Left lung (tissue), 10 donors: ENCODE data around the gene VWC2L. TPM values are rescaled to one million over a fixed set of nuclear protein-coding genes. Genes with fewer than 3 reads are reported as not detected.

Experiments used
- ATAC-seq: fragments of 200-7000 bp; cut with Tn5 transposase; one replicate; pipeline ENCODE4 v1.9.1; 2020; ENCODE audit warnings: moderate library complexity
- DNase-seq, 4 donors: peaks; one replicate each; pipeline ENCODE4 v3.0.0-alpha.2; 2013 to 2020
- H3K27ac ChIP-seq, 2 donors: fragments of 200-600 bp; sonication (generic) in 1 of 2; one replicate each; pipeline versions ENCODE4 v1.5.0 to v1.8.0; 2020 to 2021
- H3K27me3 ChIP-seq, 2 donors: fragments of 200-600 bp; sonication (generic) in 1 of 2; one replicate each; pipeline versions ENCODE4 v1.5.0 to v1.8.0; 2020 to 2021
- H3K36me3 ChIP-seq, 2 donors: fragments of 200-600 bp; sonication (generic) in 1 of 2; one replicate each; pipeline versions ENCODE4 v1.5.0 to v1.8.0; 2020 to 2021
- H3K4me1 ChIP-seq, 2 donors: fragments of 200-600 bp; one replicate each; pipeline ENCODE4 v1.8.0; 2021
- H3K4me3 ChIP-seq, 2 donors: fragments of 200-600 bp; sonication (generic) in 1 of 2; one replicate each; pipeline versions ENCODE4 v1.5.0 to v1.8.0; 2020 to 2021; ENCODE audit warnings: mild to moderate bottlenecking in 1 of 2
- H3K9me3 ChIP-seq, 2 donors: fragments of 200-600 bp; sonication (generic) in 1 of 2; one replicate each; pipeline versions ENCODE4 v1.5.0 to v1.8.0; 2020 to 2021
- intact Hi-C, 2 donors: fragments of 100-400 bp; cut with DNase I; formaldehyde crosslinking; loops; one replicate each; pipeline versions ENCODE4 v1.11.2 to v1.14.2; 2022
- polyA plus RNA-seq, 6 donors: library from polyadenylated mRNA; unstranded; fragments of 120-200 nt; gene quantifications; one replicate each; pipeline ENCODE4 v1.2.1, GENCODE V29; 2013; ENCODE audit not compliant: insufficient read length in 6 of 6
- total RNA-seq, 2 donors: library from RNA; stranded (reverse); fragmentation: NEBNext Ultra II Directional; extraction: Animal tissue kit (Norgen Biotek cat#: 25700); gene quantifications; one replicate each; pipeline ENCODE4 v1.2.1, GENCODE V29; 2021
- TF ChIP-seq, protein P1 (sequence below), 2 donors: fragments of 200-600 bp; sonication (generic) in 1 of 2; IDR thresholded peaks; one replicate each; pipeline versions ENCODE4 v1.5.0 to v1.8.0; 2021; ENCODE audit warnings: antibody characterized with exemption in 2 of 2
- donor health status: DM: no; HTN: yes; CAD: no.
- donor health status: DM: no; HTN: no; CAD: no.

VWC2L gene
- total and polyA plus RNA-seq, 8 donors, result 0.06 TPM; not detected in 6

DNA sequence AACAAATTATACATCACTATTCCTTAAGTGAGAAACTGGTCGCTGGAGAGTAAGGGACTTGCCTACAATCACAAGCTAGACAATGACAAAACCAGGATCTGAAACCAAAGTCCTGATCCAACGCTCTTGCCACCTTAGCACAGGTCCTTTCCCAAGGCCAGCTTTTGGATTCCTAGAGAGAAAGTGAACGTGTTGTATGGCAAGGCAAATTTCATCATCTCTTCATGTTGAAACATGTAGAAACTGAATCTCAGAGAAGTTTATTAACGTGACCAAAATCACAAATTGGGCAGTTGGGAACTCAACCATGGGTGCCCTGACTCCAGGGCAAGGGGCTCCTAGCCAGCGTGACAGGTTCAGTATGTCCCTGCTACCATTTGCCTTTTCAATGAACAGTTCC lies 118.2 kb downstream of the VWC2L start:
- DNase-seq, result no peak
- intact Hi-C loops, result no loop called here
- ATAC-seq, result no peak

GRCh38 chr2:214529514-214529913 lies 118.7 kb downstream of the VWC2L start:
- ATAC-seq, result no peak
- H3K9me3 ChIP-seq, result no peaks in the 10 kb centered on the region
- no peak overlapping the region for H3K27ac ChIP-seq
- H3K4me1 ChIP-seq, result no peaks in the 10 kb centered on the region
- H3K36me3 ChIP-seq, result no peaks in the 10 kb centered on the region
- TF ChIP-seq, protein P1, sequence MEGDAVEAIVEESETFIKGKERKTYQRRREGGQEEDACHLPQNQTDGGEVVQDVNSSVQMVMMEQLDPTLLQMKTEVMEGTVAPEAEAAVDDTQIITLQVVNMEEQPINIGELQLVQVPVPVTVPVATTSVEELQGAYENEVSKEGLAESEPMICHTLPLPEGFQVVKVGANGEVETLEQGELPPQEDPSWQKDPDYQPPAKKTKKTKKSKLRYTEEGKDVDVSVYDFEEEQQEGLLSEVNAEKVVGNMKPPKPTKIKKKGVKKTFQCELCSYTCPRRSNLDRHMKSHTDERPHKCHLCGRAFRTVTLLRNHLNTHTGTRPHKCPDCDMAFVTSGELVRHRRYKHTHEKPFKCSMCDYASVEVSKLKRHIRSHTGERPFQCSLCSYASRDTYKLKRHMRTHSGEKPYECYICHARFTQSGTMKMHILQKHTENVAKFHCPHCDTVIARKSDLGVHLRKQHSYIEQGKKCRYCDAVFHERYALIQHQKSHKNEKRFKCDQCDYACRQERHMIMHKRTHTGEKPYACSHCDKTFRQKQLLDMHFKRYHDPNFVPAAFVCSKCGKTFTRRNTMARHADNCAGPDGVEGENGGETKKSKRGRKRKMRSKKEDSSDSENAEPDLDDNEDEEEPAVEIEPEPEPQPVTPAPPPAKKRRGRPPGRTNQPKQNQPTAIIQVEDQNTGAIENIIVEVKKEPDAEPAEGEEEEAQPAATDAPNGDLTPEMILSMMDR (IDR thresholded peaks at IDR 0.05), result no peak
- intact Hi-C loops, result no loop called here
- no peak overlapping the region for H3K4me3 ChIP-seq
- no peak for DNase-seq
- H3K27me3 ChIP-seq, result no peaks in the 10 kb centered on the region

More for the DNA sequence above, 118.2 kb downstream of the VWC2L start:
- TF ChIP-seq, protein P1 (IDR thresholded peaks at IDR 0.05), result no peak
- no peaks in the 10 kb centered on the region for H3K27me3 ChIP-seq
- no peaks in the 10 kb centered on the region for H3K4me1 ChIP-seq
- H3K27ac ChIP-seq, result no peak overlapping the region
- no peak overlapping the region for H3K4me3 ChIP-seq
- H3K9me3 ChIP-seq, result no peaks in the 10 kb centered on the region
- H3K36me3 ChIP-seq, result no peaks in the 10 kb centered on the region

- Histone ChIP-seq H3K27me3 (no peaks in the 10 kb centered on the region), H3K4me1 (no peaks in the 10 kb centered on the region), H3K9me3 (no peaks in the 10 kb centered on the region), H3K27ac (no peak overlapping the region), H3K36me3 (no peaks in the 10 kb centered on the region), H3K4me3 (no peak overlapping the region)
- TF ChIP-seq, protein P1 (IDR thresholded peaks at IDR 0.05), result no peak
- DNase-seq, result no peak
- intact Hi-C loops, result no loop called here
- no peak for ATAC-seq
Observed at GRCh38 chr2:214533541-214533940, 122.7 kb downstream of the VWC2L start.

GRCh38 chr2:214536625-214537024 lies 125.8 kb downstream of the VWC2L start:
- ATAC-seq, result no peak
- TF ChIP-seq, protein P1 (IDR thresholded peaks at IDR 0.05), result no peak
- H3K36me3 ChIP-seq, result no peaks in the 10 kb centered on the region
- intact Hi-C loops, result no loop called here
- H3K27ac ChIP-seq, result no peak overlapping the region
- H3K27me3 ChIP-seq, result no peaks in the 10 kb centered on the region
- H3K4me3 ChIP-seq, result no peak overlapping the region
- no peaks in the 10 kb centered on the region for H3K4me1 ChIP-seq
- DNase-seq, result no peak
- H3K9me3 ChIP-seq, result no peaks in the 10 kb centered on the region

- Histone ChIP-seq H3K9me3 (no peaks in the 10 kb centered on the region), H3K36me3 (no peaks in the 10 kb centered on the region), H3K4me3 (no peak overlapping the region), H3K27ac (no peak overlapping the region), H3K4me1 (no peaks in the 10 kb centered on the region), H3K27me3 (no peaks in the 10 kb centered on the region)
- DNase-seq, result no peak
- no peak for ATAC-seq
- TF ChIP-seq, protein P1 (IDR thresholded peaks at IDR 0.05), result no peak
- intact Hi-C loops, result no loop called here
Observed at GRCh38 chr2:214537929-214538328, 127.1 kb downstream of the VWC2L start.
